ENCODE data around the gene PITPNC1. TPM values are rescaled to one million over a fixed set of nuclear protein-coding genes. Genes with fewer than 3 reads are reported as not detected.
"Not testable (repeated sequence)": the region's sequence is repeated elsewhere in the genome, so short reads cannot be mapped to it uniquely, and the experiment has no call there.

PITPNC1 gene
- total RNA-seq, 1 donor from 2014 or later: 23.7 TPM

GRCh38 chr17:67425571-67426160 is 48.6 kb downstream of the PITPNC1 start:
- Histone ChIP-seq H3K4me3 (no peak overlapping the region), H3K27me3 (ENCODE audit: low read depth) (no peaks in the 10 kb centered on the region), H3K36me3 (no peaks in the 10 kb centered on the region), H3K4me1 (peaks cover 22% of the 10 kb centered on the region), H3K27ac (no peak overlapping the region), H3K9me3 (no peaks in the 10 kb centered on the region)
- ATAC-seq (no peak), DNase-seq (no peak)
- TF ChIP-seq CTCF (IDR thresholded peaks at IDR 0.05): no peak
- intact Hi-C loops (cut with DNase I): no loop called here

- H3K27ac ChIP-seq: no peak overlapping the region
- H3K9me3 ChIP-seq: no peaks in the 10 kb centered on the region
- no peak for TF ChIP-seq CTCF (IDR thresholded peaks at IDR 0.05)
- intact Hi-C loops (cut with DNase I): no loop called here
- H3K4me3 ChIP-seq: no peak overlapping the region
- H3K4me1 ChIP-seq: peaks cover 5% of the 10 kb centered on the region
- ATAC-seq (no peak), DNase-seq (no peak)
- no peaks in the 10 kb centered on the region for H3K36me3 ChIP-seq
- no peaks in the 10 kb centered on the region for H3K27me3 ChIP-seq (ENCODE audit: low read depth)
These were observed 50.3 kb downstream of the PITPNC1 start for GRCh38 chr17:67427424-67427823.

GRCh38 chr17:67430515-67430914 is 53.4 kb downstream of the PITPNC1 start:
- H3K27ac ChIP-seq; H3K27me3 ChIP-seq (ENCODE audit: low read depth); ATAC-seq; H3K36me3 ChIP-seq; H3K9me3 ChIP-seq; H3K4me3 ChIP-seq; DNase-seq; intact Hi-C loops (cut with DNase I): not testable (repeated sequence)
- peaks cover 28% of the 10 kb centered on the region for H3K4me1 ChIP-seq

GRCh38 chr17:67431249-67432015 is 54.4 kb downstream of the PITPNC1 start:
- Histone ChIP-seq H3K27ac (peak overlapping the region; percentile 41), H3K4me1 (peaks cover 34% of the 10 kb centered on the region)
- intact Hi-C loops (cut with DNase I): no loop called here

GRCh38 chr17:67433248-67433924 is 56.3 kb downstream of the PITPNC1 start:
- Histone ChIP-seq H3K4me3 (no peak overlapping the region), H3K27me3 (ENCODE audit: low read depth) (no peaks in the 10 kb centered on the region), H3K27ac (peak overlapping the region; percentile 69), H3K9me3 (no peaks in the 10 kb centered on the region), H3K4me1 (peaks cover 36% of the 10 kb centered on the region), H3K36me3 (no peaks in the 10 kb centered on the region)
- intact Hi-C loops (cut with DNase I): no loop called here
- TF ChIP-seq CTCF (IDR thresholded peaks at IDR 0.05): no peak
- no peak for ATAC-seq
- DNase-seq: no peak

More at GRCh38 chr17:67431249-67432015, 54.4 kb downstream of the PITPNC1 start:
- no peak for TF ChIP-seq CTCF (IDR thresholded peaks at IDR 0.05)
- ATAC-seq (no peak), DNase-seq (no peak)
- no peaks in the 10 kb centered on the region for H3K27me3 ChIP-seq (ENCODE audit: low read depth)
- no peak overlapping the region for H3K4me3 ChIP-seq
- no peaks in the 10 kb centered on the region for H3K9me3 ChIP-seq
- no peaks in the 10 kb centered on the region for H3K36me3 ChIP-seq
